Cardiac fibroblast (primary cell): ENCODE data around the gene FAM114A1.

Experiments used
- DNase-seq, 2 donors: peaks; one replicate each; pipeline versions ENCODE4 v3.0.0 to v3.0.0-alpha.2; 2010; ENCODE audit warnings: low read depth in 2 of 2
- H3K4me3 ChIP-seq, 2 donors: replicated peaks in 1 of 2; 1 replicate in 1 of 2; 2 replicates in 1 of 2; pipeline ENCODE4 v1.5.1; 2011; ENCODE audit warnings: low read depth in 2 of 2, low read length in 2 of 2, mild to moderate bottlenecking in 2 of 2, moderate library complexity in 1 of 2
- TF ChIP-seq, protein P1 (sequence below): IDR thresholded peaks from one replicate; pipeline ENCODE4 v1.5.1; 2011; ENCODE audit warnings: low read depth, mild to moderate bottlenecking, low read length, inconsistent platforms

The FAM114A1 gene

DNA sequence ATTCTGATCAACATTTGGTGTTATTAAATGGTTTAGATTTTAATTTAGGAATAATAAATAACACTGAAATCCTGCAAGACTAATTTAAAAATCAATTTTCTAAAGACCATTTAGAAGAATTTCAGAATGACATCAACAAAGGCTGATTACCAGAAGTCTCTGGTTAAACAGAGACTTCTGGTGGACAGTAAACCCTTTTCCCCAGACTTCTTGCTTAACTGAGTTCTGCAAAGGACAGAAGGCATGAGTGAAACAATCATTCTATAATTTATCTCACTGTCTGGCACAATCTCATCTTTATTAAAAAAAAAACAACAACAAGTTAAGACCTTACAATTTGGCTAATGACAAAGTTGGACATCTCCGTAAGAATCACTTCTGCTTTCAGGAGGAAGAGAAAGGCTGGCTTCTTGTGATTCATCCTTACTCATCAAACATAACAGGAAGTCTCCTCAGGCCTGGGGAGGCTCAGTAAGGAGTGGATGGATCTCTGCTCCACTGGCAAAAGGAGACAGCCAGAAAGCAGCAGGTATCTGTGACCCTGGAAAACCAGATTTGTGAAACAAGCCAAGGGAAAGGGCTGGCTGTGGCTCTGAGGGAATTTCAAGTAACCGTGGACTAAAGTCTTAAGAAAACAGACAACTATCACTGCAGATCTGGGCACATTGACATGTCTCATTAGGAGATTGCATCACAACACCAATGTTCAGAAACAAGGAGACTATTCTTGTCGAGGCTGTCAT, 10.1 kb upstream of the FAM114A1 start:
- H3K4me3 ChIP-seq = peak overlapping the region in 1 of 2 donors; percentile 25
- peak; percentile 81 to 95 for DNase-seq
- TF ChIP-seq, protein P1, sequence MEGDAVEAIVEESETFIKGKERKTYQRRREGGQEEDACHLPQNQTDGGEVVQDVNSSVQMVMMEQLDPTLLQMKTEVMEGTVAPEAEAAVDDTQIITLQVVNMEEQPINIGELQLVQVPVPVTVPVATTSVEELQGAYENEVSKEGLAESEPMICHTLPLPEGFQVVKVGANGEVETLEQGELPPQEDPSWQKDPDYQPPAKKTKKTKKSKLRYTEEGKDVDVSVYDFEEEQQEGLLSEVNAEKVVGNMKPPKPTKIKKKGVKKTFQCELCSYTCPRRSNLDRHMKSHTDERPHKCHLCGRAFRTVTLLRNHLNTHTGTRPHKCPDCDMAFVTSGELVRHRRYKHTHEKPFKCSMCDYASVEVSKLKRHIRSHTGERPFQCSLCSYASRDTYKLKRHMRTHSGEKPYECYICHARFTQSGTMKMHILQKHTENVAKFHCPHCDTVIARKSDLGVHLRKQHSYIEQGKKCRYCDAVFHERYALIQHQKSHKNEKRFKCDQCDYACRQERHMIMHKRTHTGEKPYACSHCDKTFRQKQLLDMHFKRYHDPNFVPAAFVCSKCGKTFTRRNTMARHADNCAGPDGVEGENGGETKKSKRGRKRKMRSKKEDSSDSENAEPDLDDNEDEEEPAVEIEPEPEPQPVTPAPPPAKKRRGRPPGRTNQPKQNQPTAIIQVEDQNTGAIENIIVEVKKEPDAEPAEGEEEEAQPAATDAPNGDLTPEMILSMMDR = no peak

DNA sequence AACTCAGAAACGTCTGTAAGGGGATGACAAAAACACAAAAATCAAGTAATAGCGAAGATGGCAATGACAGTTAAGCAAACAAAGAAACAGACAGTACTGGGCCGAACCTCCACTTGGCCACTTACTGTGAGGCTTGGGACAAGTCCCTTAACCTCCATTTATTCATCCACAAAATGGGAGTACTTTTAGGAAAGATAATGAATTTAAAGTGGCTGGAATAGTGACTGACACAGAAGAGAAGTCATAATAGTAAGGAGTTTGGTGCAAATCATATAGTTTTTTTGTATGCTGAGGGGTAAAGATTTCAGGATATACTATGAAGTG, 9.5 kb upstream of the FAM114A1 start:
- TF ChIP-seq, protein P1 = no peak
- DNase-seq = no peak
- H3K4me3 ChIP-seq = peak overlapping the region in 1 of 2 donors; percentile 13

DNA sequence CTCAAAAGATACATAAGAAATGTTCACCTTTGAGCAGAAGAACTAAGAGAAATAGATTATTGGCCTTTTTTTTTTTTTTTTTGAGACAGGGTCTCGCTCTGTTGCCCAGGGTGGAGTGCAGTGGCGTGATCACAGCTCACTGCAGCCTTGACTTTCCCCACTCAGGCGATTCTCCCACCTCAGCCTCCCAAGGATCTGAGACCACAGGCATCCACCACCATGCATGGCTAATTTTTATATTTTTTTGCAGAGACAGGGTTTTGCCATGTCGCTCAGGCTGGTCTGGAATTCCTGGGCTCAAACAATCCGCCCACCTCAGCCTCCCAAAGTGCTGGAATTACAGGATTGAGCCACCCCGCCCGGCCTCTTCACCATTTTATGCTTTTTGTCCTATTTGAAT, 8.1 kb upstream of the FAM114A1 start:
- TF ChIP-seq, protein P1 = no peak

DNA sequence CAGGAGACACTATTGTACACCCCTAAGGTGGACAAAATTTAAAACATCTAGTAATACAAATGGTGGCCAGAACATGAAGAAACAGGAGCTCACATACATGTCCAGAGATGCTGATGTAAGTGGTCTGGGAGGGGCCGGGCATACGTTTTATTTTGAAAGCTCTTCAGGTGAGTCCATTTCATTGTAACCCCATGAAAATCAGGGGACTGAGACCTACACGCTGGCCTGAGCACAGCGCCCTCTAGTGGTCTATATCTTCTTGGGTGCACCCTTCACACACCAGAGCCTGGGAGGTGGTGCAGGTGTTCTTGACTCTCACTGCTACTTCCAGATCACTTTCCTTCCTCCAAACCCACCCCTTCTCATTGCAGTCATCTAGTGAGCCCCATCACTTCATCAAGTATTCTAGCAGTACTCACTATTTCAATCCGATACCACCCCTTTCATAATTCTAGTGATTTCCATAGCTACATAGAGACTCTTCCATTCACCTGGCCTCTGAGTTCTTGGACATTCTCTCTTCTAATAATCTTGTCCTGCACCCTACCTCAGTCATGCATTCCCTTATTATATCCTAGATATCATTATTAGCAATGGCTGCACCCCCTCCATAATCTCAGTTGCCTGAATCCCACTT, 6.7 kb upstream of the FAM114A1 start:
- peak; percentile 39 to 70 for DNase-seq
- TF ChIP-seq, protein P1 = peak; percentile 79

More for the DNA sequence above, 8.1 kb upstream of the FAM114A1 start:
- no peak for DNase-seq
- H3K4me3 ChIP-seq = no peak overlapping the region

DNA sequence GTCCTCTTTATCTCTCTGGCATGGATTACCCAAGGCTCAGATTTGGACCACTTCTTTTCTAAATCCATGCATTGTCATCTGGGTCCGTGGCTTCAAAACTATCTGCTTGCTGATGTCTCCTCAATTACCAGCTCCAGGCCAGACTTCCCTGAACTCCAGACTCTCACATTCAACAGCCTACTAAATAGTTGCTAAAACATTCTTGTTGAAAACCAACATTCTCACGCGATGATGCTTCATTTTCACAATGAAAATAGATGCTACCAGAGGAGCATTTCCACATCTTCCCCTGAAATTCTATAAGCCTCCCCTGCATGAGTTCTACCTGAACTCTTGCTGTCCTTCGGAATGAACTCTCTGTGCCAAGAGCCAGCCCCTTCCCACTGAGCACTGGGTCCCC, 5.8 kb upstream of the FAM114A1 start:
- H3K4me3 ChIP-seq = no peak overlapping the region
- TF ChIP-seq, protein P1 = no peak
- DNase-seq = no peak

More for the DNA sequence above, 6.7 kb upstream of the FAM114A1 start:
- H3K4me3 ChIP-seq = no peak overlapping the region

DNA sequence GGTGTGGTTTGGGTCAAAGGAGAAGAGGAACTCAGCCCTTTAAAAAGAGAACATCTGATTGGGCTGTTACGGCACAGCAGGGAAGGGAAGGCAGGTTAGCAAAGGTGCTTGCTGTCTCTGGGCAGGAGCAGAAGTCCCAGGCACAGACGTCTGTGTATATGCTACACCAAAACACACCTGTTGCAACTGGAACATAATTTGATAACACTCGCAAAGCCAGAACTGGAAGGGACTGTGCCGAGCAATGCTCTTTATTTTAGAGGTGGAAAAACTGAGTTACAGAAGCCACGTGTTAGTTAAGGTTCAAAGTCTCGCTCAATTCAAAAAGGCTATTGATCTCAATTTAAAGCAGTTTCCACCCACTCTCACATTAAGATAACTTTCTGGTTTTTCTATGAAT, 2.2 kb upstream of the FAM114A1 start:
- H3K4me3 ChIP-seq = no peak overlapping the region
- TF ChIP-seq, protein P1 = no peak
- no peak for DNase-seq
